ENCODE measurements around the gene ACY1.

DNA sequence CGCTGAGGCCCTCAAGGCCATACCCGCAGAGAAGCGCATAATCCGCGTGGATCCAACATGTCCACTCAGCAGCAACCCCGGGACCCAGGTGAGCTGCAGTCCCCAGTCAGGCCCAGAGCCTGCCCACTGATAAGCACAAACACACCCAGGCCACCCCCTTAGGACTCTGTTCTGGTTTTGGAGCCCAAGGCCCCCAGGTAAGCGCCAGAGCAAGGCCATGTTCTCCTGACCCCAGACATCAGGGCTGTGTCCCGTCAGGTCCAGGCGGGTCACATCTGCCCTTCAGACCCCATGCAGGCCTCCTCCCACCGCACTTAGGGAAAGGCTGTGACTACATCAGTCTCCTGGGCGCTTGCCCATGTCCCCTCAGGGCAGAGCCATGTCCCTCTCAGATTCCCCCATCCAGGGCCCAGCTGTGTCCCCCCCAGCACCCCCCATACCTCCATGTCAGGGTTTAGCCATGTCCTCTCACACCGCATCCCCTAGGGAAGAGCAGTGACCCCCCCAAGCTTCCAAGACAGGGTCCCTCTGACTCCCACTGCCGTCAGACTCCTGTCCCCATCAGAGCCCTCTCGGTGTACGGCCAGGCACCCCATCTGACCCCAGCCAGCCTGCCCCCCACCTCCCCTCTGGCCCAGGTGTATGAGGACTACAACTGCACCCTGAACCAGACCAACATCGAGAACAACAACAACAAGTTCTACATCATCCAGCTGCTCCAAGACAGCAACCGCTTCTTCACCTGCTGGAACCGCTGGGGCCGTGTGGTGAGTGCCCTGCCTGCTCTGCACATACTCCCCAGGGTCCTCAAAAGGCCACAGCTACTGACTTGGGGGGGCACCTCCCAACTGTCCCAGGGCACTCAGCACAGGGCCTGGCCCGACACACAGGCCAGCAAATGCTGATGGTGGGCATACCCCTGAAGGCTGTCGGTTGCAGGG, 39.6 kb upstream of the ACY1 start:
- TF ChIP-seq, protein P1, sequence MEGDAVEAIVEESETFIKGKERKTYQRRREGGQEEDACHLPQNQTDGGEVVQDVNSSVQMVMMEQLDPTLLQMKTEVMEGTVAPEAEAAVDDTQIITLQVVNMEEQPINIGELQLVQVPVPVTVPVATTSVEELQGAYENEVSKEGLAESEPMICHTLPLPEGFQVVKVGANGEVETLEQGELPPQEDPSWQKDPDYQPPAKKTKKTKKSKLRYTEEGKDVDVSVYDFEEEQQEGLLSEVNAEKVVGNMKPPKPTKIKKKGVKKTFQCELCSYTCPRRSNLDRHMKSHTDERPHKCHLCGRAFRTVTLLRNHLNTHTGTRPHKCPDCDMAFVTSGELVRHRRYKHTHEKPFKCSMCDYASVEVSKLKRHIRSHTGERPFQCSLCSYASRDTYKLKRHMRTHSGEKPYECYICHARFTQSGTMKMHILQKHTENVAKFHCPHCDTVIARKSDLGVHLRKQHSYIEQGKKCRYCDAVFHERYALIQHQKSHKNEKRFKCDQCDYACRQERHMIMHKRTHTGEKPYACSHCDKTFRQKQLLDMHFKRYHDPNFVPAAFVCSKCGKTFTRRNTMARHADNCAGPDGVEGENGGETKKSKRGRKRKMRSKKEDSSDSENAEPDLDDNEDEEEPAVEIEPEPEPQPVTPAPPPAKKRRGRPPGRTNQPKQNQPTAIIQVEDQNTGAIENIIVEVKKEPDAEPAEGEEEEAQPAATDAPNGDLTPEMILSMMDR (IDR thresholded peaks at IDR 0.05) = no peak
- TF ChIP-seq POLR2A (IDR thresholded peaks at IDR 0.05) = no peak

All from body of pancreas (tissue), 4 donors.